DOHH2 (cell line): ENCODE data around the gene LRRN4CL.

Experiments
- H3F3A ChIP-seq: fragments of 200-600 bp; sonication (generic), shearing (Covaris generic); 2 replicates; pipeline ENCODE4 v1.6.0; 2016; ENCODE audit warnings: antibody characterized with exemption, mild to moderate bottlenecking; ENCODE audit not compliant: control insufficient read depth, insufficient read depth
- H3K27ac ChIP-seq: fragments of 200-600 bp; sonication (generic); 2 replicates; pipeline ENCODE4 v1.5.1; 2014; ENCODE audit warnings: low read depth, mild to moderate bottlenecking, low read length, moderate library complexity
- H3K27me3 ChIP-seq: fragments of 200-600 bp; sonication (generic); 2 replicates; pipeline ENCODE4 v1.6.1; 2014; ENCODE audit warnings: mild to moderate bottlenecking, low read length, mixed read lengths; ENCODE audit not compliant: control insufficient read depth
- H3K36me3 ChIP-seq: fragments of 200-600 bp; sonication (generic); 2 replicates; pipeline ENCODE4 v1.6.1; 2014; ENCODE audit warnings: mild to moderate bottlenecking, low read length, moderate library complexity, mixed read lengths; ENCODE audit not compliant: control insufficient read depth
- H3K4me1 ChIP-seq: fragments of 200-600 bp; sonication (generic); 2 replicates; pipeline ENCODE4 v1.6.1; 2014; ENCODE audit warnings: mild to moderate bottlenecking, low read length, mixed read lengths; ENCODE audit not compliant: control insufficient read depth
- H3K4me2 ChIP-seq: fragments of 200-600 bp; sonication (generic); 2 replicates; pipeline ENCODE4 v1.6.0; 2014; ENCODE audit warnings: mild to moderate bottlenecking, low read length, moderate library complexity
- H3K4me3 ChIP-seq: fragments of 200-600 bp; sonication (generic); 2 replicates; pipeline ENCODE4 v1.5.1; 2014; ENCODE audit warnings: mild to moderate bottlenecking, low read length, mixed read lengths
- H3K79me2 ChIP-seq: fragments of 200-600 bp; sonication (generic); 2 replicates; pipeline ENCODE4 v1.6.1; 2014; ENCODE audit warnings: mild to moderate bottlenecking, low read length, mixed read lengths; ENCODE audit not compliant: control insufficient read depth
- H3K9me2 ChIP-seq: fragments of 200-600 bp; sonication (generic); replicated peaks from 2 replicates; pipeline ENCODE4 v1.6.1; 2014; ENCODE audit warnings: mild to moderate bottlenecking, low read length, mixed read lengths; ENCODE audit not compliant: control insufficient read depth
- H3K9me3 ChIP-seq: fragments of 200-600 bp; sonication (generic); 2 replicates; pipeline ENCODE4 v1.6.1; 2014; ENCODE audit warnings: antibody characterized with exemption, low read length, mixed read lengths; ENCODE audit not compliant: control insufficient read depth, insufficient read depth
- H4K20me1 ChIP-seq: fragments of 200-600 bp; sonication (generic); 2 replicates; pipeline ENCODE4 v1.6.0; 2014; ENCODE audit warnings: low read depth, mild to moderate bottlenecking, antibody characterized with exemption, low read length, moderate library complexity; ENCODE audit not compliant: control insufficient read depth, insufficient read depth
- EZH2phosphoT487 ChIP-seq: fragments of 200-600 bp; sonication (generic); IDR thresholded peaks from 2 replicates; pipeline ENCODE4 v1.6.1; 2017; ENCODE audit warnings: borderline replicate concordance, mild to moderate bottlenecking, antibody characterized with exemption, low read length, moderate library complexity, mixed read lengths
- TF ChIP-seq, protein P1 (sequence below): fragments of 200-600 bp; sonication (generic); IDR thresholded peaks from one replicate; pipeline ENCODE4 v1.5.1; 2014; ENCODE audit warnings: antibody characterized with exemption, mild to moderate bottlenecking, low read depth, low read length; ENCODE audit not compliant: poor library complexity, severe bottlenecking

LRRN4CL gene

DNA sequence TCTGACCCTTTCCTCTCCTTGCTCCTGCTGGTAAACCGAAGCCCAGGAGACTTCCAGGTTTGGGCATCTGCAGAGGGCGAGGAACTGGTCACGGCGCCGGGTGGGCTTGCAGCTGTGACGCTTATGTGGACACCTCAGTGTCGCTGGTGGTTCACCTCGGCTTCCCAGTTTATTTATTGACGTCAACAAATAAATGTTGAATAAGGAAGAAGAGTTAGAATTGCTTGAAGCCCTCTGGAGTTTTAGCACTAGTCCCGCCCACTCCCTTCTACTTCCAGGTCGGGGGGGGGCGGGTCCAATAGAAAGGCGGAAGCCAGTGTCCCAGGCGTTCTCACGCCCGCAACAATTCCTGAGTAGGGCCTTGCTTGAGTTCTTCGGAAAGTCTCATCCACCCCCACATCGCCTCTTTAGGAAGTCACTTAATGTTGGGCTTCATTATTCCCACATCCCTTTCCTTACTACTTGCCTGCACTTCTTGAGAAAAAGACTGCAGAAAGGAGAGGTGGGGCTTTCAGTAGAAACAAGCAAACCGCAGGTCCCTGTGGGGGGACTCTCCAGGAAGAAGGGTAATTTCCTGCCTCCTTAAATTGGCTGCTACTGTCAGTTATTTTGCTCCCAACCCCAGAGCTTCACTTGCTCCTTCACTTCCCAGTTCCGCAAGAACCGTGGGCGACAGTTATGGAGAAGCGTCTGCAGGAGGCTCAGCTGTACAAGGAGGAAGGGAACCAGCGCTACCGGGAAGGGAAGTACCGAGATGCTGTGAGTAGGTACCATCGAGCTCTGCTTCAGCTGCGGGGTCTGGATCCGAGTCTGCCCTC lies 39.0 kb upstream of the LRRN4CL start, which contains the start of gene TTC9C:
TTC9C (plus strand) TSS at position 316 of the 818 bp plus-strand sequence; CDS start at position 679, 363 bp downstream.
- H4K20me1 ChIP-seq, result peaks cover 25% of the 10 kb centered on the region
- peak within 1 kb of the TSS; percentile 85 for H3K4me2 ChIP-seq
- no peak for TF ChIP-seq EZH2phosphoT487
- TF ChIP-seq, protein P1, sequence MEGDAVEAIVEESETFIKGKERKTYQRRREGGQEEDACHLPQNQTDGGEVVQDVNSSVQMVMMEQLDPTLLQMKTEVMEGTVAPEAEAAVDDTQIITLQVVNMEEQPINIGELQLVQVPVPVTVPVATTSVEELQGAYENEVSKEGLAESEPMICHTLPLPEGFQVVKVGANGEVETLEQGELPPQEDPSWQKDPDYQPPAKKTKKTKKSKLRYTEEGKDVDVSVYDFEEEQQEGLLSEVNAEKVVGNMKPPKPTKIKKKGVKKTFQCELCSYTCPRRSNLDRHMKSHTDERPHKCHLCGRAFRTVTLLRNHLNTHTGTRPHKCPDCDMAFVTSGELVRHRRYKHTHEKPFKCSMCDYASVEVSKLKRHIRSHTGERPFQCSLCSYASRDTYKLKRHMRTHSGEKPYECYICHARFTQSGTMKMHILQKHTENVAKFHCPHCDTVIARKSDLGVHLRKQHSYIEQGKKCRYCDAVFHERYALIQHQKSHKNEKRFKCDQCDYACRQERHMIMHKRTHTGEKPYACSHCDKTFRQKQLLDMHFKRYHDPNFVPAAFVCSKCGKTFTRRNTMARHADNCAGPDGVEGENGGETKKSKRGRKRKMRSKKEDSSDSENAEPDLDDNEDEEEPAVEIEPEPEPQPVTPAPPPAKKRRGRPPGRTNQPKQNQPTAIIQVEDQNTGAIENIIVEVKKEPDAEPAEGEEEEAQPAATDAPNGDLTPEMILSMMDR, result no peak
- peaks cover 87% of the 10 kb centered on the region for H3K79me2 ChIP-seq
- H3K4me3 ChIP-seq, result peak within 1 kb of the TSS; percentile 90
- H3K9me3 ChIP-seq, result no peaks in the 10 kb centered on the region
- peaks cover 68% of the 10 kb centered on the region for H3K36me3 ChIP-seq
- H3K4me1 ChIP-seq, result peaks cover 29% of the 10 kb centered on the region
- no peaks in the 10 kb centered on the region for H3K9me2 ChIP-seq
- H3F3A ChIP-seq, result no peaks in the 10 kb centered on the region; the same call in 1 of the 2 replicates
- peak within 1 kb of the TSS; percentile 92 for H3K27ac ChIP-seq
- H3K27me3 ChIP-seq, result no peaks in the 10 kb centered on the region

DNA sequence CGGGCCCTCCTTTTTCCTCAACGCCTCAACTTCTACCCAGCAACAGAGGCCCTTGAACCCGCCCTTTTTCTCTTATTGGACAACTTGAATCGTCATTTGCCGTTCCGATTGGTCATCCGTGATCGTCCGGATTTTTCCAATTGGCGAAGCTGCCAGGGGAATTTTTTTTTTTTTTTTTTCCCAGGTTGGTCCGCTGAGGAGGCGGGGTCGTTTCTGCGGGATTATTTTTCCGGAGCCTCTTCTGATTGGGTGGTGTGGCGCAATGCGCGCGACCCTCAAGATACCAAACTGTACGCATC lies 38.5 kb upstream of the LRRN4CL start:
- H3K27me3 ChIP-seq, result no peaks in the 10 kb centered on the region
- H3F3A ChIP-seq, result no peaks in the 10 kb centered on the region; the same call in 1 of the 2 replicates
- H3K27ac ChIP-seq, result peak overlapping the region; percentile 92
- peaks cover 68% of the 10 kb centered on the region for H3K36me3 ChIP-seq
- no peaks in the 10 kb centered on the region for H3K9me3 ChIP-seq
- TF ChIP-seq, protein P1, result no peak
- TF ChIP-seq EZH2phosphoT487, result no peak
- H3K4me2 ChIP-seq, result peak overlapping the region; percentile 85
- H4K20me1 ChIP-seq, result peaks cover 25% of the 10 kb centered on the region
- peak overlapping the region; percentile 90 for H3K4me3 ChIP-seq
- peaks cover 29% of the 10 kb centered on the region for H3K4me1 ChIP-seq
- H3K79me2 ChIP-seq, result peaks cover 87% of the 10 kb centered on the region
- H3K9me2 ChIP-seq, result no peaks in the 10 kb centered on the region

DNA sequence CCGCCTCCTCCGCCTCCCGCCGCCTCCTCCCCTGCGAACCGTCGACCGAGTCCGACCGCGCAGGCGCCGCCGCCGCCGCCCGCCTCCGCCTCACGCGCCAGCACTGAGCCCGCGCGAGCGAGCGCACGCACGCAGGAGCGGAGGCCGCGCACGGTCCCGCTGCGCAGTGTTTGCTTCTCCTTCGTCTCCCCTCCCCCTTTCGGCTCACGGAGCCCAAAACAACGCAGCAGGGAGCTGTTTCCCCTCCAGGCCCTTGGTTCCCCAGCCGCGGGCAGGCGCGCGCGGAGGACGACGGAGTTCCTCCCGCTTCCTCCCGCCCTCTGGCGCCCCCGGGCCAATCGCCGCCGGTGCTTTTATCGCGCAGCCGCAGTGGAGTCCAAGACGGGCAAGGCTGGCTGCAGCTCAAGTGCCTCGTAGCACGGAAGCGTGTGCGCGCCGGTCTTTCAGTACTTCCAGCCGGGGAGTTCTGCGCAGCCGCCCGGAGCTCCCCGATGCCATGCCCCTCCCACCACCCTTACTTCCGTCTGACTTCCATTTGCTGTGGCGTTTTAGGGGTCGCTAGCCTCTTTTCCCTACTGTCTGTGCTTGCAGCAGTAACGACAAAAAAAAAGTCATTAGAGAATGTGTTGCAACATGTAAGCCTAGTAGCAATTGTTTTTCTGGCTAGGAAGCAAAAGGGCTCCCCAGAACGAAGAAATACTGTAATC lies 38.0 kb upstream of the LRRN4CL start, which contains the start of gene HNRNPUL2:
HNRNPUL2 (minus strand) TSS at position 293 of the 707 bp plus-strand sequence. CDS start 301 bp downstream, outside the sequence.
- peaks cover 29% of the 10 kb centered on the region for H3K4me1 ChIP-seq
- no peaks in the 10 kb centered on the region; the same call in 1 of the 2 replicates for H3F3A ChIP-seq
- peak within 1 kb of the TSS; percentile 90 for H3K4me3 ChIP-seq
- H3K4me2 ChIP-seq, result peak within 1 kb of the TSS; percentile 85
- H3K9me3 ChIP-seq, result no peaks in the 10 kb centered on the region
- TF ChIP-seq, protein P1, result no peak
- no peak for TF ChIP-seq EZH2phosphoT487
- peak within 1 kb of the TSS; percentile 92 for H3K27ac ChIP-seq
- no peaks in the 10 kb centered on the region for H3K9me2 ChIP-seq
- H4K20me1 ChIP-seq, result peaks cover 25% of the 10 kb centered on the region
- peaks cover 87% of the 10 kb centered on the region for H3K79me2 ChIP-seq
- peaks cover 70% of the 10 kb centered on the region for H3K36me3 ChIP-seq
- H3K27me3 ChIP-seq, result no peaks in the 10 kb centered on the region
